GM18858 (cell line): ENCODE measurements around the gene C16orf82.
"Not testable (repeated sequence)": the region's sequence is repeated elsewhere in the genome, so short reads cannot be mapped to it uniquely, and the experiment has no call there.

ENCODE experiments used
- ATAC-seq: cut with Tn5 transposase; IDR thresholded peaks from one replicate; pipeline ENCODE4 v1.9.1; 2021; ENCODE audit not compliant: unreplicated experiment

Gene C16orf82

GRCh38 chr16:27086031-27086430, 19.3 kb downstream of the C16orf82 start:
- not testable (repeated sequence) for ATAC-seq

- ATAC-seq: no peak
These were observed 21.5 kb downstream of the C16orf82 start for GRCh38 chr16:27088216-27088615.

- ATAC-seq: no peak
These were observed 29.6 kb downstream of the C16orf82 start for GRCh38 chr16:27096375-27096774.

- ATAC-seq: no peak
These were observed 31.1 kb downstream of the C16orf82 start for GRCh38 chr16:27097800-27098230.

GRCh38 chr16:27098366-27099049, 31.8 kb downstream of the C16orf82 start:
- ATAC-seq: no peak

- ATAC-seq: no peak
These were observed 36.2 kb downstream of the C16orf82 start for GRCh38 chr16:27102701-27103575.

GRCh38 chr16:27103954-27104353, 37.2 kb downstream of the C16orf82 start:
- ATAC-seq: no peak

GRCh38 chr16:27106305-27106704, 39.6 kb downstream of the C16orf82 start:
- ATAC-seq: no peak

- no peak for ATAC-seq
These were observed 40.5 kb downstream of the C16orf82 start for GRCh38 chr16:27107185-27107592.

GRCh38 chr16:27108051-27108770, 41.5 kb downstream of the C16orf82 start:
- ATAC-seq: no peak

GRCh38 chr16:27108826-27109665, 42.3 kb downstream of the C16orf82 start:
- no peak for ATAC-seq

GRCh38 chr16:27109666-27110523, 43.2 kb downstream of the C16orf82 start:
- no peak for ATAC-seq

GRCh38 chr16:27110524-27110896, 43.8 kb downstream of the C16orf82 start:
- no peak for ATAC-seq

- ATAC-seq: no peak
These were observed 44.8 kb downstream of the C16orf82 start for GRCh38 chr16:27111486-27111885.

- ATAC-seq: no peak
These were observed 45.5 kb downstream of the C16orf82 start for GRCh38 chr16:27112093-27112811.

GRCh38 chr16:27113341-27113841, 46.7 kb downstream of the C16orf82 start:
- no peak for ATAC-seq

- ATAC-seq: no peak
These were observed 47.3 kb downstream of the C16orf82 start for GRCh38 chr16:27114006-27114405.

GRCh38 chr16:27118526-27118925, 51.8 kb downstream of the C16orf82 start:
- ATAC-seq: no peak
